HG02885 (cell line): ENCODE data around the gene HDAC10.

Experiments used
- ATAC-seq: cut with Tn5 transposase; IDR thresholded peaks from one replicate; pipeline ENCODE4 v1.9.1; 2021; ENCODE audit warnings: mild to moderate bottlenecking; ENCODE audit not compliant: unreplicated experiment, poor library complexity

HDAC10 gene

GRCh38 chr22:50257451-50258360 lies 6.6 kb upstream of the HDAC10 start:
- no peak for ATAC-seq

GRCh38 chr22:50257041-50257440 lies 6.0 kb upstream of the HDAC10 start:
- ATAC-seq: no peak

DNA sequence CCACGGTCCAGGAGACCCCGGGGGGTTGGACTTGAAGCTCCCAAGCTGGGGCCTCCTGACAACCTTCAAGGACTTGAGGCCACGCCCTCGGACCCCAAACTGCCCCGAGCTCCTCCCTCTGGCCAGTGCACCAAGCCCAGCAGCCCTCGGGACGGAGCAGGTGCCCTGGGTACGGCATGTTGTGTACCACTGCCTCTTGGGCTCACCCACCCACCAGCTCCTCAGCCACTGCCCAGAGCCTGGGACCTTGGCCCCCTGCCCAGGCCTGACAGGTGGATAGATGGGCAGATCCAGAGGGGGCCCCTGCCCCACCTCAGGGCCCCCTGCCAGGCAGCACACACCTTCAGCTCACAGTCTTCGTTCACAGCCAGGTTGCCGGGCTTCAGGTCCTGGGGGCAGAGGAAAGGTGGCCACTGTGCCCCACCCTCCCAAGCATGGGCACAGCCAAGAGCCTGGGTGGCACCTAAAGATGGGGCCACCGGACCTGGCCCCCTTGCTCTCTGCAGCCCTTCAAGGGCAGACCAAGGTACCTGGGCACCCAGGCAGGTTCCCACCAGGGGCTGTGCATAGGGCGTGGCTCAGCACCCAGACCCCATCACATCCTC lies 5.3 kb upstream of the HDAC10 start:
- ATAC-seq: no peak

DNA sequence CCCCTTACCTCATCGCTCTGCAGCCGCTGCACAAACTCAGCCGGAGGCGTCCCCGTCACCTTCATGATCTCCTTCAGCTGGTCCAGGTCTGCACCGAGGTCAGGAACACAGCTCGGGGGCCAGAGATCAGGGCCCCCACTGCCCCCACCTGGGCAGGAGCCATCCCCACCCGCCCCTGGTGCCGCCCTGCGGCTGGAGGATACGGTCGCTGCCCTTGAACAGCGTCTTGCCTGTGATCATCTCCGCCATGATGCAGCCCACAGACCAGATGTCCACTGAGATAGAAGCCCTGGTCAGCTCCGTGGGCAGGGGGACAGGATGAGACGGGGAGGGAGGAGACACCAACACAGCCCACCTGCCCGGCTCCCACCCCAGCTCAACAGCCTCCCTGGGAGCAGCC lies 4.5 kb upstream of the HDAC10 start:
- ATAC-seq: no peak

- no peak for ATAC-seq
These were observed 4.0 kb upstream of the HDAC10 start for GRCh38 chr22:50255099-50255498.

DNA sequence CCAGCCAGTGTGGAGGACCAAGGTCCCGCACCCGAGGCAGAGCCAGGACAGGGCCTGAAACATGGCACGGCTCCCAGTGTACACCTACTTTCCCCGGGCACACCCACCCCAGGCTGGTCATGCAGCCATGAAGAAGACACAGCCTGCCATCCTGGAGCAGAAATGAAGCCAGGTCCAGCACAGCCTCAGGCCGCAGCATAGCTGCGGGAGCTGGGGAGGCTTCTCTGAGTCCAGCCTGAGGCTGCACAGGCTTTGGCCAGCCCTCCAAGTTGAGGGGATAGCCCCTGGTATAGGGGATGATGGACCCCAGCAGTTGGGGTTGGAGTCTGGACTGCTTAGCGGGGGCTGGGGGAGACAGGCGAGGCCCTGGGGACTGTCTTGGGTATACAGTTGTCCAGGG lies 2.9 kb upstream of the HDAC10 start:
- no peak for ATAC-seq

DNA sequence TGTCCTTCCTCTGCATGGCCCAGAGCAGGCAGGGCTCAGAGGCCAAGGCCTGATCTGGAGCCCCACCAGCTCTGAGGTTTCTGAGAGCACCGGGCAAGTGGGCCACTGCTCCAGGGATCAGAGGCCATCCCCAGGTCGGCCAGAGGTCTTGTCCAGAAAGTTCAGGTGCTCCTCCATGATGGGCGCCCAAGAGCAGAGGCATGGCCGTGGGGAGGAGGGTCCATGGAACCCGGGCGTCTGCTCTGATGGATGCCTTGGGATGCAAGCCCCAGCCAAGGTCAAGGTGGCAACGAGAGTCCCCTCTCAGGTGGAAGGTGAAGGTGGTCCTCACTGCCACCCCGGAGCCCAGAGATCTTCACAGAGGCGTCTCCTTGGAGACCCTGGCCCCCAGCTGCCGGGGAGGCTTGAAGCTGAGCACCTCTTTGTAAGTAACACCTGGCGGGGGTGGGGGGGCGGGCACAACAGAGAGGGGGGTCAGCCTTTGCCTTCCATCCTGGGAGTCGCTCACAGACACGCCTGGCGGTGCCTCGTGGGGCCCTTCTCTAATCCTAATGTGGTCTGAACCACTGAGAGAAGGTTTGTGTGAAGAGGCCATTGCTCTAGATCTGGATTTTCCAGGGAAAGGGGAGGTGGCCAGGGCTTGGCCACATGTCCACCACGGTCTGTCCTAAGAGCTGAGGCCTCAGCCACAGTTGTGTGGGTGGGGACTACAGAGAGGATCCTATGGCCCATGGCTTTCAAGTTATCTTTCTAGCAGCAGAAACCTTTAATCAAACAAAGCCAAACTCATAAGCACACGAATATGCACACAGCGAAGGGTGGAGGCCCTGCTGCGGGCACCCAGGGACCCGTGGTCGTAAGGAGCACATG lies 2.2 kb upstream of the HDAC10 start:
- no peak for ATAC-seq

DNA sequence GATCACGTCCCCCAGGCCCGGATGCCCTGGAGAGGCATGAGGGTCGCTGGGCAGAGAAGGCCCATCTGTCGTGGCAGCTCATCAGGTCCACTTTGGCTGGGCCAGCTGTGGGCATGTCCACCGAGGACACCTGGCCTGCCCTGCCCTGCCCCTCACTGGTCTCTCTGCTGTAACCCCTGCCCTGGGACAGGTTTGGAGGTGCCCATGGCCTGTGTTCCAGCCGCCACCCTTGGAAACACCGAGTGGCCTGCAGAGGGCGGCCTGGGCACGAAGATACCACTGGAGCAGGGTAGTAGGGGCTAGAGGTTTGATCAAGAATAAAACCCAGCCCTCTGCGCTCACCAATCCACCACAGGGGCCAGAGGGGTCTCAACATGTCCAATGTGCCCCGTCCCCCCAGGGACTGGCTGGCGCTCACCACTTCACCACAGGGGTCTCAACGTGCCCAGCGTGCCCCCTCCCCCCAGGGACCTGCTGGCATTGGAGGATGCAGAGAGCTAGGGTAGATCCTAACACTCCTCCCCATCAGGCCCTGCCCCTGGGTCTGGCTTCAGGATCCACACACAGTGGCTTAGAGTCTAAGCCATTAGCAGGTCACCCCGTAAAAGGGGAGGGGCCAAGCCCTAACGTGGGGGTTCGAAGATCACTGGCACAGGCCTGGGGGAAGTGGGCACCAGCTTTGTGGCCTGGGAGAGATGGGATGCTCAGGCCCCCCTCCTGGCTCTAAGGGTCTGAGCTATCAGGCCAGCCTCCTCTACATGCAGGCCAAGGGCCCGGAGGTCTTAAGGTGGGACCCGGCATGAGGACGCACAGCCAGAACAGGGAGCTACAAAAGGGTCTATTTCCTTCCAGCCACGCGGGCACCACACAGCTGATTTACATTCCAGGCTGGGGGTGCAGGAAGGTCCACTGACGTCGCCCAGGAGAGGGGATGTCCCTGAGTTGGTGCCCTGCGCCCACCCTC lies 1.3 kb upstream of the HDAC10 start:
- no peak for ATAC-seq

GRCh38 chr22:50251477-50252081 lies 514 bp upstream of the HDAC10 start:
- no peak for ATAC-seq

- ATAC-seq: no peak
These were observed 863 bp downstream of the HDAC10 start for GRCh38 chr22:50250249-50250554.

- ATAC-seq: no peak
These were observed 1.5 kb downstream of the HDAC10 start for GRCh38 chr22:50249341-50250248.

- no peak for ATAC-seq
These were observed 2.6 kb downstream of the HDAC10 start for GRCh38 chr22:50248196-50249081.

- no peak for ATAC-seq
These were observed 3.3 kb downstream of the HDAC10 start for GRCh38 chr22:50247748-50248147.

- ATAC-seq: no peak
These were observed 4.6 kb downstream of the HDAC10 start for GRCh38 chr22:50246242-50247175.

- no peak for ATAC-seq
These were observed 5.6 kb downstream of the HDAC10 start for GRCh38 chr22:50245214-50246072.
